GM23338 (cell line): ENCODE results near the gene OTUB1. TPM values are rescaled to one million over a fixed set of nuclear protein-coding genes. Genes with fewer than 3 reads are reported as not detected.

ENCODE experiments used
- ATAC-seq: fragments of 200-7000 bp; cut with Tn5 transposase; 3 replicates; pipeline ENCODE4 v1.9.1; 2020
- DNase-seq: peaks from one replicate; pipeline ENCODE4 v3.0.0-alpha.2; 2015; ENCODE audit warnings: low spot score
- H2AFZ ChIP-seq: fragments of 200-600 bp; sonication (generic); 2 replicates; pipeline ENCODE4 v1.8.0; 2016; ENCODE audit warnings: antibody characterized with exemption, mild to moderate bottlenecking, moderate library complexity
- H3F3A ChIP-seq: fragments of 200-600 bp; sonication (generic); replicated peaks from 2 replicates; pipeline ENCODE4 v1.8.0; 2017; ENCODE audit warnings: antibody characterized with exemption, mixed run types, low read depth
- H3K27ac ChIP-seq: fragments of 200-600 bp; sonication (generic); 2 replicates; pipeline ENCODE4 v1.6.1; 2016; ENCODE audit warnings: low read depth
- H3K27me3 ChIP-seq: fragments of 200-600 bp; sonication (generic); 2 replicates; pipeline ENCODE4 v1.8.0; 2016; ENCODE audit warnings: mild to moderate bottlenecking, mixed run types, moderate library complexity; ENCODE audit not compliant: insufficient read depth
- H3K36me3 ChIP-seq: fragments of 200-600 bp; sonication (generic); 2 replicates; pipeline ENCODE4 v1.8.0; 2016; ENCODE audit warnings: mild to moderate bottlenecking; ENCODE audit not compliant: insufficient read depth
- H3K4me1 ChIP-seq: fragments of 200-600 bp; sonication (generic); 2 replicates; pipeline ENCODE4 v1.8.0; 2016; ENCODE audit warnings: mild to moderate bottlenecking, moderate library complexity; ENCODE audit not compliant: insufficient read depth
- H3K4me2 ChIP-seq: fragments of 200-600 bp; sonication (generic); 2 replicates; pipeline ENCODE4 v1.7.1; 2017; ENCODE audit warnings: mixed run types
- H3K4me3 ChIP-seq: fragments of 200-600 bp; sonication (generic); 2 replicates; pipeline ENCODE4 v1.6.1; 2016; ENCODE audit warnings: mixed run types
- H3K79me2 ChIP-seq: fragments of 200-600 bp; sonication (generic); replicated peaks from 2 replicates; pipeline ENCODE4 v1.8.0; 2017; ENCODE audit warnings: mild to moderate bottlenecking; ENCODE audit not compliant: insufficient read depth
- H3K9me2 ChIP-seq: fragments of 200-600 bp; sonication (generic); 2 replicates; pipeline ENCODE4 v1.8.0; 2017; ENCODE audit not compliant: insufficient read depth
- H4K20me1 ChIP-seq: fragments of 200-600 bp; sonication (generic); replicated peaks from 2 replicates; pipeline ENCODE4 v1.8.0; 2017; ENCODE audit warnings: mild to moderate bottlenecking; ENCODE audit not compliant: insufficient read depth
- H3K27ac Mint-ChIP-seq: 2 replicates; pipeline ENCODE4 v1.8.0; 2020; ENCODE audit warnings: inconsistent platforms, mild to moderate bottlenecking, moderate library complexity, mixed read lengths
- H3K27me3 Mint-ChIP-seq: 3 replicates; pipeline ENCODE4 v1.8.0; 2022; ENCODE audit warnings: low read depth, mild to moderate bottlenecking, moderate library complexity, mixed read lengths, inconsistent platforms; ENCODE audit not compliant: insufficient read depth, poor library complexity
- H3K36me3 Mint-ChIP-seq: 3 replicates; pipeline ENCODE4 v1.8.0; 2021; ENCODE audit warnings: low read depth, mild to moderate bottlenecking, inconsistent platforms, moderate library complexity, mixed read lengths
- H3K4me1 Mint-ChIP-seq: 3 replicates; pipeline ENCODE4 v1.8.0; 2020; ENCODE audit warnings: mild to moderate bottlenecking, inconsistent platforms, mixed read lengths
- H3K4me3 Mint-ChIP-seq: 3 replicates; pipeline ENCODE4 v1.8.0; 2021; ENCODE audit warnings: moderate library complexity, mild to moderate bottlenecking, inconsistent platforms, mixed read lengths
- H3K9me3 Mint-ChIP-seq: 3 replicates; pipeline ENCODE4 v1.8.0; 2020; ENCODE audit warnings: moderate library complexity, mild to moderate bottlenecking, inconsistent platforms, mixed read lengths
- CREB1 ChIP-seq: fragments of 250-450 bp; sonication (Bioruptor Pico); IDR thresholded peaks from 2 replicates; pipeline ENCODE4 v1.5.0; 2020; ENCODE audit warnings: low read depth, mild to moderate bottlenecking, moderate library complexity
- EZH2 ChIP-seq: fragments of 200-600 bp; sonication (generic); IDR thresholded peaks from one replicate; pipeline ENCODE4 v1.8.0; 2017; ENCODE audit warnings: antibody characterized with exemption, mild to moderate bottlenecking, low read depth; ENCODE audit not compliant: unreplicated experiment
- EZH2phosphoT487 ChIP-seq: fragments of 200-600 bp; sonication (generic); IDR thresholded peaks from one replicate; pipeline ENCODE4 v1.8.1; 2018; ENCODE audit warnings: antibody characterized with exemption; ENCODE audit not compliant: unreplicated experiment
- JUNB ChIP-seq: IDR thresholded peaks from one replicate; pipeline ENCODE4 v1.6.1; 2016; ENCODE audit warnings: antibody characterized with exemption; ENCODE audit not compliant: unreplicated experiment
- NANOG ChIP-seq: IDR thresholded peaks from 2 replicates; pipeline ENCODE4 v1.6.1; 2016; ENCODE audit warnings: antibody characterized with exemption, borderline replicate concordance
- POLR2AphosphoS5 ChIP-seq: IDR thresholded peaks from 2 replicates; pipeline ENCODE4 v1.6.1; 2016; ENCODE audit warnings: antibody characterized with exemption, low read depth
- STAT1 ChIP-seq: IDR thresholded peaks from one replicate; pipeline ENCODE4 v1.6.1; 2016; ENCODE audit warnings: antibody characterized with exemption; ENCODE audit not compliant: unreplicated experiment
- ZNF114 ChIP-seq: fragments of 250-450 bp; sonication (Bioruptor Pico); IDR thresholded peaks from 2 replicates; pipeline ENCODE4 v1.5.0; 2020; ENCODE audit warnings: mild to moderate bottlenecking, moderate library complexity
- ZNF331 ChIP-seq: fragments of 250-450 bp; sonication (Bioruptor Pico); IDR thresholded peaks from 2 replicates; pipeline ENCODE4 v1.5.0; 2020; ENCODE audit warnings: low read depth, mild to moderate bottlenecking, moderate library complexity
- polyA plus RNA-seq: library from polyadenylated mRNA; unstranded; fragments of >200 nt; fragmentation: Nextera tagmentation; extraction: Ambion mirVana; gene quantifications from 2 replicates; pipeline ENCODE4 v1.2.1, GENCODE V29; 2016
- total RNA-seq: library from RNA; depleted of rRNA; stranded (reverse); fragments of >200 nt; shearing (Covaris generic); gene quantifications from 2 replicates; pipeline ENCODE4 v1.2.3, GENCODE V29; 2014
- TF ChIP-seq, protein P1 (sequence below), 2 experiments: fragments of 200-600 bp in 1 of 2; sonication (generic) in 1 of 2; conservative IDR thresholded peaks; 2 replicates each; pipeline versions ENCODE4 v1.5.1 to v1.6.1; 2016 to 2017; ENCODE audit warnings: antibody characterized with exemption in 2 of 2, low read depth in 2 of 2, mild to moderate bottlenecking in 2 of 2, moderate library complexity in 1 of 2
- TF ChIP-seq, protein P2 (sequence below): IDR thresholded peaks from 2 replicates; pipeline ENCODE4 v1.6.1; 2016; ENCODE audit warnings: antibody characterized with exemption
- TF ChIP-seq, protein P3 (sequence below): IDR thresholded peaks from one replicate; pipeline ENCODE4 v1.6.1; 2018; ENCODE audit warnings: antibody characterized with exemption; ENCODE audit not compliant: unreplicated experiment
- TF ChIP-seq, protein P4 (sequence below): fragments of 250-450 bp; sonication (Bioruptor Pico); IDR thresholded peaks from 2 replicates; pipeline ENCODE4 v1.5.0; 2020; ENCODE audit warnings: mild to moderate bottlenecking, moderate library complexity

Gene OTUB1
- total and polyA plus RNA-seq, 2 experiments from 2014 or later = 122 to 207 TPM

DNA sequence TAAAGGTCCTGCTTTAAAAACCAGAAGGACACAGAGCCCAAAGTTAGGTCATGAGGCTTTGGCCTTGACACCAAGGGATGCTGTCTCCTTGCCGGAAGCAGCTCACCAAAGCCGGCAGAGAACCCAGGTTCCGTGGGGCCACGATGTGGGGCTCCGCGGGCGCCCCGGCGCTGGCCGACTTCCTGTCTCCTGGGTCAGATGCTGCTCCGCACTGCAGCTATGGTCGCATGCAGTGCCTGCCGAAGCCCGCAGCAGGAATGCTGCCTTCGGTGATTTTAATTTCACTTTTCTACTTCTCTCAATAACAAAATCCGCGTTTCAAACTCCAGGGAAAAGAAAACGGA lies 454 bp upstream of the OTUB1 start:
- Histone ChIP-seq H4K20me1 (peaks cover 10% of the 10 kb centered on the region), H3K36me3 (peaks cover 12% of the 10 kb centered on the region; the same call in 1 of the 2 replicates), H3K4me1 (peaks cover 16% of the 10 kb centered on the region), H3K27ac (peak overlapping the region; percentile 95), H3K79me2 (peaks cover 28% of the 10 kb centered on the region), H3F3A (peaks cover 28% of the 10 kb centered on the region; the same call in 1 of the 2 replicates), H2AFZ (peak overlapping the region; percentile 54), H3K4me3 (peak overlapping the region; percentile 79), H3K9me2 (no peaks in the 10 kb centered on the region), H3K27me3 (no peaks in the 10 kb centered on the region), H3K4me2 (peak overlapping the region; percentile 83)
- ATAC-seq (peak; percentile 38), DNase-seq (peak; percentile 66)
- Mint-ChIP-seq H3K27ac (peak overlapping the region; percentile 97), H3K4me3 (peak overlapping the region; percentile 84), H3K27me3 (peaks cover 20% of the 10 kb centered on the region), H3K4me1 (peaks cover 25% of the 10 kb centered on the region), H3K9me3 (no peaks in the 10 kb centered on the region), H3K36me3 (peaks cover 37% of the 10 kb centered on the region)
- no peak for TF ChIP-seq CREB1 (CRISPR knock-in tag)
- TF ChIP-seq EZH2 = no peak
- no peak for TF ChIP-seq ZNF331 (CRISPR knock-in tag)
- TF ChIP-seq POLR2AphosphoS5 = no peak
- TF ChIP-seq, protein P1, sequence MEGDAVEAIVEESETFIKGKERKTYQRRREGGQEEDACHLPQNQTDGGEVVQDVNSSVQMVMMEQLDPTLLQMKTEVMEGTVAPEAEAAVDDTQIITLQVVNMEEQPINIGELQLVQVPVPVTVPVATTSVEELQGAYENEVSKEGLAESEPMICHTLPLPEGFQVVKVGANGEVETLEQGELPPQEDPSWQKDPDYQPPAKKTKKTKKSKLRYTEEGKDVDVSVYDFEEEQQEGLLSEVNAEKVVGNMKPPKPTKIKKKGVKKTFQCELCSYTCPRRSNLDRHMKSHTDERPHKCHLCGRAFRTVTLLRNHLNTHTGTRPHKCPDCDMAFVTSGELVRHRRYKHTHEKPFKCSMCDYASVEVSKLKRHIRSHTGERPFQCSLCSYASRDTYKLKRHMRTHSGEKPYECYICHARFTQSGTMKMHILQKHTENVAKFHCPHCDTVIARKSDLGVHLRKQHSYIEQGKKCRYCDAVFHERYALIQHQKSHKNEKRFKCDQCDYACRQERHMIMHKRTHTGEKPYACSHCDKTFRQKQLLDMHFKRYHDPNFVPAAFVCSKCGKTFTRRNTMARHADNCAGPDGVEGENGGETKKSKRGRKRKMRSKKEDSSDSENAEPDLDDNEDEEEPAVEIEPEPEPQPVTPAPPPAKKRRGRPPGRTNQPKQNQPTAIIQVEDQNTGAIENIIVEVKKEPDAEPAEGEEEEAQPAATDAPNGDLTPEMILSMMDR (conservative IDR thresholded peaks at IDR 0.05; ENCODE audit: low read depth in 2 of 2) = no peak
- no peak for TF ChIP-seq ZNF114 (CRISPR knock-in tag)
- TF ChIP-seq, protein P2, sequence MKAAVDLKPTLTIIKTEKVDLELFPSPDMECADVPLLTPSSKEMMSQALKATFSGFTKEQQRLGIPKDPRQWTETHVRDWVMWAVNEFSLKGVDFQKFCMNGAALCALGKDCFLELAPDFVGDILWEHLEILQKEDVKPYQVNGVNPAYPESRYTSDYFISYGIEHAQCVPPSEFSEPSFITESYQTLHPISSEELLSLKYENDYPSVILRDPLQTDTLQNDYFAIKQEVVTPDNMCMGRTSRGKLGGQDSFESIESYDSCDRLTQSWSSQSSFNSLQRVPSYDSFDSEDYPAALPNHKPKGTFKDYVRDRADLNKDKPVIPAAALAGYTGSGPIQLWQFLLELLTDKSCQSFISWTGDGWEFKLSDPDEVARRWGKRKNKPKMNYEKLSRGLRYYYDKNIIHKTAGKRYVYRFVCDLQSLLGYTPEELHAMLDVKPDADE = no peak
- no peak for TF ChIP-seq STAT1
- no peak for TF ChIP-seq EZH2phosphoT487
- TF ChIP-seq NANOG = no peak
- TF ChIP-seq, protein P3, sequence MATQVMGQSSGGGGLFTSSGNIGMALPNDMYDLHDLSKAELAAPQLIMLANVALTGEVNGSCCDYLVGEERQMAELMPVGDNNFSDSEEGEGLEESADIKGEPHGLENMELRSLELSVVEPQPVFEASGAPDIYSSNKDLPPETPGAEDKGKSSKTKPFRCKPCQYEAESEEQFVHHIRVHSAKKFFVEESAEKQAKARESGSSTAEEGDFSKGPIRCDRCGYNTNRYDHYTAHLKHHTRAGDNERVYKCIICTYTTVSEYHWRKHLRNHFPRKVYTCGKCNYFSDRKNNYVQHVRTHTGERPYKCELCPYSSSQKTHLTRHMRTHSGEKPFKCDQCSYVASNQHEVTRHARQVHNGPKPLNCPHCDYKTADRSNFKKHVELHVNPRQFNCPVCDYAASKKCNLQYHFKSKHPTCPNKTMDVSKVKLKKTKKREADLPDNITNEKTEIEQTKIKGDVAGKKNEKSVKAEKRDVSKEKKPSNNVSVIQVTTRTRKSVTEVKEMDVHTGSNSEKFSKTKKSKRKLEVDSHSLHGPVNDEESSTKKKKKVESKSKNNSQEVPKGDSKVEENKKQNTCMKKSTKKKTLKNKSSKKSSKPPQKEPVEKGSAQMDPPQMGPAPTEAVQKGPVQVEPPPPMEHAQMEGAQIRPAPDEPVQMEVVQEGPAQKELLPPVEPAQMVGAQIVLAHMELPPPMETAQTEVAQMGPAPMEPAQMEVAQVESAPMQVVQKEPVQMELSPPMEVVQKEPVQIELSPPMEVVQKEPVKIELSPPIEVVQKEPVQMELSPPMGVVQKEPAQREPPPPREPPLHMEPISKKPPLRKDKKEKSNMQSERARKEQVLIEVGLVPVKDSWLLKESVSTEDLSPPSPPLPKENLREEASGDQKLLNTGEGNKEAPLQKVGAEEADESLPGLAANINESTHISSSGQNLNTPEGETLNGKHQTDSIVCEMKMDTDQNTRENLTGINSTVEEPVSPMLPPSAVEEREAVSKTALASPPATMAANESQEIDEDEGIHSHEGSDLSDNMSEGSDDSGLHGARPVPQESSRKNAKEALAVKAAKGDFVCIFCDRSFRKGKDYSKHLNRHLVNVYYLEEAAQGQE = no peak
- TF ChIP-seq, protein P4, sequence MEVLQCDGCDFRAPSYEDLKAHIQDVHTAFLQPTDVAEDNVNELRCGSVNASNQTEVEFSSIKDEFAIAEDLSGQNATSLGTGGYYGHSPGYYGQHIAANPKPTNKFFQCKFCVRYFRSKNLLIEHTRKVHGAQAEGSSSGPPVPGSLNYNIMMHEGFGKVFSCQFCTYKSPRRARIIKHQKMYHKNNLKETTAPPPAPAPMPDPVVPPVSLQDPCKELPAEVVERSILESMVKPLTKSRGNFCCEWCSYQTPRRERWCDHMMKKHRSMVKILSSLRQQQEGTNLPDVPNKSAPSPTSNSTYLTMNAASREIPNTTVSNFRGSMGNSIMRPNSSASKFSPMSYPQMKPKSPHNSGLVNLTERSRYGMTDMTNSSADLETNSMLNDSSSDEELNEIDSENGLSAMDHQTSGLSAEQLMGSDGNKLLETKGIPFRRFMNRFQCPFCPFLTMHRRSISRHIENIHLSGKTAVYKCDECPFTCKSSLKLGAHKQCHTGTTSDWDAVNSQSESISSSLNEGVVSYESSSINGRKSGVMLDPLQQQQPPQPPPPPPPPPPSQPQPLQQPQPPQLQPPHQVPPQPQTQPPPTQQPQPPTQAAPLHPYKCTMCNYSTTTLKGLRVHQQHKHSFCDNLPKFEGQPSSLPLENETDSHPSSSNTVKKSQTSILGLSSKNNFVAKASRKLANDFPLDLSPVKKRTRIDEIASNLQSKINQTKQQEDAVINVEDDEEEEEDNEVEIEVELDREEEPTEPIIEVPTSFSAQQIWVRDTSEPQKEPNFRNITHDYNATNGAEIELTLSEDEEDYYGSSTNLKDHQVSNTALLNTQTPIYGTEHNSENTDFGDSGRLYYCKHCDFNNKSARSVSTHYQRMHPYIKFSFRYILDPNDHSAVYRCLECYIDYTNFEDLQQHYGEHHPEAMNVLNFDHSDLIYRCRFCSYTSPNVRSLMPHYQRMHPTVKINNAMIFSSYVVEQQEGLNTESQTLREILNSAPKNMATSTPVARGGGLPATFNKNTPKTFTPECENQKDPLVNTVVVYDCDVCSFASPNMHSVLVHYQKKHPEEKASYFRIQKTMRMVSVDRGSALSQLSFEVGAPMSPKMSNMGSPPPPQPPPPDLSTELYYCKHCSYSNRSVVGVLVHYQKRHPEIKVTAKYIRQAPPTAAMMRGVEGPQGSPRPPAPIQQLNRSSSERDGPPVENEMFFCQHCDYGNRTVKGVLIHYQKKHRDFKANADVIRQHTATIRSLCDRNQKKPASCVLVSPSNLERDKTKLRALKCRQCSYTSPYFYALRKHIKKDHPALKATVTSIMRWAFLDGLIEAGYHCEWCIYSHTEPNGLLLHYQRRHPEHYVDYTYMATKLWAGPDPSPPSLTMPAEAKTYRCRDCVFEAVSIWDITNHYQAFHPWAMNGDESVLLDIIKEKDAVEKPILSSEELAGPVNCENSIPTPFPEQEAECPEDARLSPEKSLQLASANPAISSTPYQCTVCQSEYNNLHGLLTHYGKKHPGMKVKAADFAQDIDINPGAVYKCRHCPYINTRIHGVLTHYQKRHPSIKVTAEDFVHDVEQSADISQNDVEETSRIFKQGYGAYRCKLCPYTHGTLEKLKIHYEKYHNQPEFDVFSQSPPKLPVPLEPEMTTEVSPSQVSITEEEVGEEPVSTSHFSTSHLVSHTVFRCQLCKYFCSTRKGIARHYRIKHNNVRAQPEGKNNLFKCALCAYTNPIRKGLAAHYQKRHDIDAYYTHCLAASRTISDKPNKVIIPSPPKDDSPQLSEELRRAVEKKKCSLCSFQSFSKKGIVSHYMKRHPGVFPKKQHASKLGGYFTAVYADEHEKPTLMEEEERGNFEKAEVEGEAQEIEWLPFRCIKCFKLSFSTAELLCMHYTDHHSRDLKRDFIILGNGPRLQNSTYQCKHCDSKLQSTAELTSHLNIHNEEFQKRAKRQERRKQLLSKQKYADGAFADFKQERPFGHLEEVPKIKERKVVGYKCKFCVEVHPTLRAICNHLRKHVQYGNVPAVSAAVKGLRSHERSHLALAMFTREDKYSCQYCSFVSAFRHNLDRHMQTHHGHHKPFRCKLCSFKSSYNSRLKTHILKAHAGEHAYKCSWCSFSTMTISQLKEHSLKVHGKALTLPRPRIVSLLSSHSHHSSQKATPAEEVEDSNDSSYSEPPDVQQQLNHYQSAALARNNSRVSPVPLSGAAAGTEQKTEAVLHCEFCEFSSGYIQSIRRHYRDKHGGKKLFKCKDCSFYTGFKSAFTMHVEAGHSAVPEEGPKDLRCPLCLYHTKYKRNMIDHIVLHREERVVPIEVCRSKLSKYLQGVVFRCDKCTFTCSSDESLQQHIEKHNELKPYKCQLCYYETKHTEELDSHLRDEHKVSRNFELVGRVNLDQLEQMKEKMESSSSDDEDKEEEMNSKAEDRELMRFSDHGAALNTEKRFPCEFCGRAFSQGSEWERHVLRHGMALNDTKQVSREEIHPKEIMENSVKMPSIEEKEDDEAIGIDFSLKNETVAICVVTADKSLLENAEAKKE (CRISPR knock-in tag) = no peak
- TF ChIP-seq JUNB = no peak
